Colon (tissue), 2 donors: ENCODE data around the gene CHST14.

ENCODE experiments used
- FAIRE-seq: peaks from 2 replicates; lab custom pipeline; 2012; peaks lifted over from hg19 to GRCh38; lab: Jason Lieb, UNC
- donor health status: control.
- donor health status: control.

Gene CHST14

DNA sequence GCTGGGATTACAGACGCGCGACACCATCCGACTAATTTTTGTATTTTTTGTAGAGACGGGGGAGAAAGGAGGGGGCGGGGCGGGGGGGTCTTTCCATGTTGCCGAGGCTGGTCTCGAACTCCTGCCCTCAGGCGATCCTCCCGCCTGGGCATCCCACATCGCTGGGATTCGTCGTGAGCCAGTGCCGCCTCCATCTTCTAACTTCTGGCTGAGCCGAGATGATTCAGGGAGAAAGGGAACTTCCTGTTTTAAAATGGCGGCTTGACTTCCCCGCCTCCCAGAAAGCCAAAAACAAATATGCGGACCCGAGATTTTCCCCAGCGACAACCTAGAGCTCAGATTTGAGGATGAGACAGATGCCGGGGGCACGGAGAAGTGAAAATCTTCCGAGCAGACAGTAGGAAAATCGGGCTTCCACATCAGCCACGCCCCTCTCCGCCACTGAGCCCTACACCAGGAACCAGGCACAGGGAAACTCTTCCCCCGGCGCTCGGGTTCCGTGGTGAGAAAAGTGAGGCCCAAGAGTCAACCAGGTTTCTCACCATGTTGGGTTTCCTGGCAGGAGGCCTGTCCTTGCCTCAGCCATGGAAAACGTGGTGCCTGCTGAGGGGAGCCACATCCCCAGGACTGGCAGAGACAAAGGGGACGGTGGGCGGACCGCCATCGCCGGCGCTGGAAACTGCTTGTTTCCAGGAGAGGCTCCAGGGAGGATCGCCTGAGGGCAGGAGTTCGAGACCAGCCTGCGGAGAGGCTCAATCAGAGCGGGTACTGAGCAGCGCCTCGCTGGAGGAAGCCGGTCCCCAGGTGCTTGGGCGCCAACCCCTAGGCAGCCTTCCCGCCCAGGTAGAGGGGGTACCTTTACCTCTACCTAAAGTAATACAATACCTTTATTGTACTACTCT, 18.7 kb downstream of the CHST14 start:
- no peak for FAIRE-seq

DNA sequence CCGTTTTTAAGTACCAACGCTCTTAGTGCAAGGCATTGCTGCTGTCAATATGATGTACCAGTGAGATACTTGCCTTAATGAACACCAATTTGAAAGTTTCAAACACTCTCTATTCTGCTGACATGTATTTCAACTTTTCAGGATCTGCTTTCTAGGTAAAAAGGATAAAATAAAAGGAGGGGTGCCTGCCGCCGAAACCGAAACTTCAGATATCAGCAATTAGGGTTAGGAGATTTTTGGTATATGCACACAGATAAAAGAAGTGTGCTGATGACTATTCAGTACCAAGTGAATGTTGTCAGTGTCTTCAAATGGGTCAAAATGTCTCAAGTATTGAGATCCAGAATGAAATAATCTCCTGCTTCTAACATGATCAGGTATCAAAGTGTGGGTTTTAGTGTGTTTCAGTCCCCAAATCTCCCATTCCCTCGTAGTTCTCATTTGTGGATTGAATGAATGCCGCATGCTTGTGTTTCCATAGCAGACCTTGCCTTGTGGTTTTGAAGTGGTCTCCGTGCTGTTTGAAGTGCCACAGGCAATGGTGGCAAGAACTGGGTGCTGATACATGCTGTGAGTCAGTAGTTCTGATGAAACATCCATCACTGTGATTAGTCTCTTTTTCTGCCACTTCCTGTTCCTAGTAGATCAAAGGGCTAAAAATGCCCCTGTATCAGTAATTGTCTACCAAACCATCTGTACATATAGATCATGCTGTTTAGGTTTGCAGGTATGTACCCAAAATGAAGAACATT, 22.5 kb downstream of the CHST14 start:
- no peak for FAIRE-seq

DNA sequence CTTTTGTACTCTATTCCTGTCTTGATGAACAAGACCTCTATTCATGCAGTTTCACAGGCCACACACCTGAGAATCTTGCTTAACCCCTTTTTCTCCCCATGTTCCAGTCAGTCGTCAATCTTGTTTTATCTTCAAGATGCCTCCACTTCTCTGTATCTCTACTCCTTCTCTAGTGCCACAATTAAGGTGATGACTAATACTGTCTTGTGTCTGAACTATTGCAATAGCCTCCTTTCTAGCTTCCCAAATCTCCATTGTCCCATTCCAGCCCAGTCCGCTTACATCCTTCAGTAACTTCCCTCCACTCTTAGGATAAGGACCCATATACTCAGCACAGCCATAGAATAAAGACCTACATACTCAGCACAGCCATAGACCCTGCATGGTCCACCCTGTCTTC, 24.7 kb downstream of the CHST14 start:
- FAIRE-seq: no peak

GRCh38 chr15:40498418-40498817, 27.6 kb downstream of the CHST14 start:
- no peak for FAIRE-seq

GRCh38 chr15:40498891-40499290, 28.1 kb downstream of the CHST14 start:
- no peak for FAIRE-seq

DNA sequence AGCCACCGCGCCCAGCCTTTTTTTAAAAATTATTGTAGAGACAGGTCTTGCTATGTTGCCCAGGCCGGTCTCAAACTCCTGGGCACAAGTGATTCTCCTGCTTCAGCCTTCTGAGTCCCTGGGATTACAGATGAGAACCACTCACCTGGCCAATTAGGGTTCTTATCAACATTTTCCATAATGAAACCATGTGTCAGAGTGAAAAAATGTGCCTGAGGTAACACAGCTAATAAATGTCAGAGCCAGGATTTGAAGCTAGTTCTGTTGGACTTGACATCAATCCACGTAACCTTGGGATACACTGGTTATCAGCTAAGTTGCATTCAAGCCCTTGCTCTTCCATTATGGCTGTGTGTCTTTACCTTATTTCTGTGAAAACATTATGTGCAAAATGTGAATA, 29.1 kb downstream of the CHST14 start:
- no peak for FAIRE-seq

DNA sequence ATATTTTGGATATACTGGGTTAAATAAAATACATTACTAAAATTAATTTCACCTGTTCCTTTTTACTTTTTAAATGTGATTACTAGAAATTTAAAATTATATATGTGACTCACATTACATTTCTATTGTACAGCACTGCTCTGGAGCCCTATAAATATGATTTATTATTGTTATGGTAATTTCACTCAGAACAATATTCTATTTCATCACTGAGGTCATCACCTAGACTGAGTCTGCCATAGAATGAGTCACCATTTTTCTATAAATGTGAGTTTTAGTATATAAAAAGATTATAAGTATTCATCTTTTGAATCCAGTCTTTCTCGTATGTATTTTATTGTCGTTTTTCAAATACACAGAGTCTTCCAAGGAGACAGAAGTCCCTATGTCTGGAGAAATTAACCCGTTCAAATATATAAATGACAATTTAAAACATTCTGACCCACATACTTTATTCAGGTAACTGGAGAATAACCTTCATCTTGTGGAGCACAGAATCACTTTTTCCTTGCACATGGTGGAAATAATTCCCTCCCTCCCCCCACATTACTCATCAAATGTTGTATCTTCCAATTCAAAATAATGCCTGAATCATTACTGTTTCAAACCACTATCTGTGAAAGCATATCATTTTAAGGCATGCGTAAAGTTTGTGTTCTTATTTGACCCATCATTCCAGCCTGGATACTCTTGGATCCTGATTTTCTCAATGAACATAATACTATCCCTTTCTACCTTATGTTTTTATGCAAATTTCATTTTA, 30.0 kb downstream of the CHST14 start:
- FAIRE-seq: no peak

- no peak for FAIRE-seq
These were observed 30.7 kb downstream of the CHST14 start for GRCh38 chr15:40501487-40501886.

- FAIRE-seq: no peak
These were observed 36.3 kb downstream of the CHST14 start for GRCh38 chr15:40506964-40507571.

GRCh38 chr15:40508216-40508615, 37.4 kb downstream of the CHST14 start:
- FAIRE-seq: no peak

GRCh38 chr15:40510201-40510600, 39.4 kb downstream of the CHST14 start:
- FAIRE-seq: no peak

DNA sequence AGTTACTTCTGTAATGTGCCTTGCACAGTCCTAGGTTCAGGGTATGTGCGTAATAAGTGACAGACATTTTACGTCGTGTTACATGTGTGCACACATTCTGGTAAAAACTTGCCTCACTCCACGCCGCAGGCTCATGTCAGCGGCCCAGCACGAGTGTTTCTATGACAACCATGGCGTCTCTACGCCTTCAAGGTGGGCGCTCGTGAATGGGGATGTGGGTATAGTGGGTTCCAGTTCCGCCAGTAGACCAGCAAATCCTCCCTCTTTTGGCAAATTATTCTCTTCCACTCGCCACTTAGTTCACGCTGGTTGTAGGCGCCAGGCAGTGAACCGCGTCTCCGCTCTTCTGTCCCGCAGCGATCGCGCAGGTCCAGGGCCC, 40.3 kb downstream of the CHST14 start:
- no peak for FAIRE-seq

DNA sequence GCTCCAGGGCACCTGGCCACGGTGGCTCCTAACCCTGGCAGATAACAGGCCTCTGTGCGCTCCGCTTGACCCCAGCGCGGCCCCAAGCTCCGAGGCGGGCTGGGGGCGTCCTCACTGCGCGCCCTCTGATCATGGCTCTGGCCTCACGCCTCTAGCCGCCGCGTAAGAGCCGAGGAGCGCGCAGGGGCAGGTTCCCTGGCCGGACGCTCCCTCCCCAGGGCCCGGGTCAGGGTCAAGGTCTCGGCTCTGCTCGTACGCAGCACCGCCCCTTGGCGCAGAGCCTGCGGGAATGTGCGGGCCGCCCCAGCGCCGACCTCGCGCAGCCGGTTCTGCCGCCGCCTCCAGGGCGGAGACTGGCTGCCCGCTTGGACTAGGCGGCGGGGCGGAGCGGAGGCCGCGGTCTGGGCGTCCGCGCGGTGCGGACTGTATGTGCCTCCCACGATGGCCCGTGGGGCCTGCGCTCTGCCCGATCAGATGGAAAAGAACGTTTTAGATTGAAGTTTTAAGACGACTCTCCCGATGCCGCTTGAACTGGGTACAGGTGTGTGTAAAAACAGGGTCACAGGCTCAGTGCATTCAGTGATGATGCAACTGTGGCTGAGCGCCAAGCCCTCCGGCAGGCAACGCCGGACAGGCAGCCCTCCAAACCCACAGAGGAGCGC, 40.8 kb downstream of the CHST14 start:
- no peak for FAIRE-seq

DNA sequence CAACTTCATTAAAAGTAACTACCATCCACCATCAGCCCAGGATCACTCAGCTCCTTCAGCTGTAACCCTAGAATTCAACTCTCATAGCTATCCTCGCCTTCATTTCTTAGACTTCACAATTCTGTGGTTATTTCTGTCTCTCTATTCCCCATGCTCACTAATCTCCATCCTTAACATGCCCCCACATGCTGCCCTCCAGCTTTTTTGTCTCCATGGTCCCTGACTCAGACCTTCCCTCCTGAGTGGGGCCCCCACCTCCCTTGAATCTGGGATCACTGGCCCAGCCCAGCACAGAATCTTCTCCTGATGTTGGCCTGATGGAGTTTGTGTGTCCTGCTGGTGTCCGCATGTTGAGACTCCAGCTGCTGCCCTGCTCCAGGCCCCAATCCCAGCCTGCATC, 41.7 kb downstream of the CHST14 start:
- no peak for FAIRE-seq

GRCh38 chr15:40513609-40514008, 42.8 kb downstream of the CHST14 start:
- FAIRE-seq: no peak

- FAIRE-seq: no peak
These were observed 45.5 kb downstream of the CHST14 start for GRCh38 chr15:40516322-40516721.
